A673 (cell line): ENCODE measurements around the gene TTLL11.

Experiments used
- CTCF ChIP-seq: fragments of 300-800, 200-600 bp; sonication (generic); conservative IDR thresholded peaks from 2 replicates; pipeline ENCODE4 v1.5.1; 2017; ENCODE audit warnings: low read depth, mild to moderate bottlenecking, antibody characterized with exemption, low read length, moderate library complexity, mixed read lengths
- EZH2 ChIP-seq: fragments of 200-600 bp; sonication (generic); IDR thresholded peaks from 2 replicates; pipeline ENCODE4 v1.6.1; 2017; ENCODE audit warnings: borderline replicate concordance, low read depth, mild to moderate bottlenecking, mixed read lengths, antibody characterized with exemption, low read length; ENCODE audit not compliant: poor library complexity, severe bottlenecking

- TF ChIP-seq CTCF (no peak), EZH2 (no peak)
Observed at GRCh38 chr9:121927636-121928035, 165.5 kb downstream of the TTLL11 start.
